Muscle layer of colon (tissue), 2 donors: ENCODE data around the gene KRT2.

ENCODE experiments used
- H3K27ac ChIP-seq: one replicate; pipeline ENCODE4 v1.7.0; 2013; ENCODE audit warnings: low read depth, mild to moderate bottlenecking, low read length, moderate library complexity
- H3K27me3 ChIP-seq, 2 donors: one replicate each; pipeline ENCODE4 v1.7.0; 2013; ENCODE audit warnings: low read length in 2 of 2, mild to moderate bottlenecking in 2 of 2; ENCODE audit not compliant: insufficient read depth in 2 of 2, control insufficient read depth in 1 of 2
- H3K36me3 ChIP-seq: one replicate; pipeline ENCODE4 v1.7.0; 2013; ENCODE audit warnings: mild to moderate bottlenecking, low read length; ENCODE audit not compliant: insufficient read depth
- H3K4me1 ChIP-seq: one replicate; pipeline ENCODE4 v1.7.0; 2013; ENCODE audit warnings: mild to moderate bottlenecking, low read length; ENCODE audit not compliant: insufficient read depth
- H3K4me3 ChIP-seq, 2 donors: one replicate each; pipeline ENCODE4 v1.7.0; 2013; ENCODE audit warnings: low read length in 2 of 2, low read depth in 1 of 2, mild to moderate bottlenecking in 1 of 2, moderate library complexity in 1 of 2
- H3K9ac ChIP-seq: one replicate; pipeline ENCODE4 v1.7.0; 2013; ENCODE audit warnings: low read length
- H3K9me3 ChIP-seq: one replicate; pipeline ENCODE4 v1.7.0; 2013; ENCODE audit warnings: mild to moderate bottlenecking, low read length
- donor health status: abdominal sarcoma.
- donor health status: Adenocarcinoma of cecum.

Gene KRT2

GRCh38 chr12:52649066-52649465 lies 2.9 kb downstream of the KRT2 start:
- Histone ChIP-seq H3K27ac (no peak overlapping the region), H3K36me3 (no peaks in the 10 kb centered on the region), H3K9ac (no peak overlapping the region), H3K9me3 (no peaks in the 10 kb centered on the region), H3K27me3 (no peaks in the 10 kb centered on the region), H3K4me1 (peaks cover 11% of the 10 kb centered on the region), H3K4me3 (no peak overlapping the region)

- no peaks in the 10 kb centered on the region for H3K9me3 ChIP-seq
- no peaks in the 10 kb centered on the region for H3K36me3 ChIP-seq
- H3K27ac ChIP-seq, result no peak overlapping the region
- H3K4me3 ChIP-seq, result no peak overlapping the region
- H3K27me3 ChIP-seq, result no peaks in the 10 kb centered on the region
- peaks cover 11% of the 10 kb centered on the region for H3K4me1 ChIP-seq
- no peak overlapping the region for H3K9ac ChIP-seq
These were observed 3.9 kb downstream of the KRT2 start for GRCh38 chr12:52648012-52648550.

GRCh38 chr12:52647601-52648000 lies 4.4 kb downstream of the KRT2 start:
- H3K36me3 ChIP-seq, result no peaks in the 10 kb centered on the region
- H3K27ac ChIP-seq, result no peak overlapping the region
- no peaks in the 10 kb centered on the region for H3K27me3 ChIP-seq
- no peak overlapping the region for H3K9ac ChIP-seq
- H3K4me3 ChIP-seq, result no peak overlapping the region
- peaks cover 11% of the 10 kb centered on the region for H3K4me1 ChIP-seq
- no peaks in the 10 kb centered on the region for H3K9me3 ChIP-seq

GRCh38 chr12:52646613-52647012 lies 5.4 kb downstream of the KRT2 start:
- no peaks in the 10 kb centered on the region for H3K9me3 ChIP-seq
- H3K9ac ChIP-seq, result no peak overlapping the region
- peaks cover 11% of the 10 kb centered on the region for H3K4me1 ChIP-seq
- no peaks in the 10 kb centered on the region for H3K27me3 ChIP-seq
- H3K36me3 ChIP-seq, result no peaks in the 10 kb centered on the region
- no peak overlapping the region for H3K27ac ChIP-seq
- no peak overlapping the region for H3K4me3 ChIP-seq

- no peak overlapping the region for H3K27ac ChIP-seq
These were observed 6.0 kb downstream of the KRT2 start for GRCh38 chr12:52645982-52646381.

DNA sequence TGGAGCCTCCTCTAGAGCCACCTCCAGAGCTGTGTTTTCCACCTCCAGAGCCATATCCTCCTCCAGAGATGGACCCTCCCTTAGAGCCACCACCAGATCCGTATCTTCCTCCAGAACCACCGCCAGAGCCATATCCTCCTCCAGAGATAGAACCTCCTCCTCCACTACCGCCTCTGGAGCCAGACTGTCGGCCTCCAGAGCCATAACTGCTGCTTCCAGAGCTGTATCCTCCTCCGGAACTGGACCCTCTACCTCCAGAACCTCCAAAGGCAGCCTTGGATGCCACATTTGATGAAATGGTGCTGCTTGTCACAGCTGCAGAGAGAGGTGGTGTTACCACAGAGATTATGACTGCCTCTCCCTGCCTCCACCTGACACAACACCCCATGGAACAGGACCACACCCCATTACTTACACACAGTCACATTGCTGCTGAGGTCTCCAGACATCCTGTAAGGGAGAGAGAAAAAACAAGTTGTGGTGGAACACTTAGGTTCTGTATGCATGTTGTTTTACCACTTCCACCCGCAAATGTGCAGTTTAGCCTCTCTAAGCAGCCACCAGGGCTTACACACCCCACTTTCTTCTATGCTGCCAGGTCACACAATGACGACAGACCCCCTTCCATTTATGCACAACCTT lies 6.8 kb downstream of the KRT2 start:
- Histone ChIP-seq H3K27ac (no peak overlapping the region), H3K9me3 (no peaks in the 10 kb centered on the region), H3K4me1 (peaks cover under 1% of the 10 kb centered on the region), H3K36me3 (no peaks in the 10 kb centered on the region), H3K9ac (no peak overlapping the region), H3K4me3 (no peak overlapping the region), H3K27me3 (no peaks in the 10 kb centered on the region)

More at GRCh38 chr12:52645982-52646381, 6.0 kb downstream of the KRT2 start:
- H3K9ac ChIP-seq, result no peak overlapping the region
- H3K4me1 ChIP-seq, result peaks cover 6% of the 10 kb centered on the region
- no peaks in the 10 kb centered on the region for H3K27me3 ChIP-seq
- no peaks in the 10 kb centered on the region for H3K36me3 ChIP-seq
- no peak overlapping the region for H3K4me3 ChIP-seq
- H3K9me3 ChIP-seq, result no peaks in the 10 kb centered on the region

DNA sequence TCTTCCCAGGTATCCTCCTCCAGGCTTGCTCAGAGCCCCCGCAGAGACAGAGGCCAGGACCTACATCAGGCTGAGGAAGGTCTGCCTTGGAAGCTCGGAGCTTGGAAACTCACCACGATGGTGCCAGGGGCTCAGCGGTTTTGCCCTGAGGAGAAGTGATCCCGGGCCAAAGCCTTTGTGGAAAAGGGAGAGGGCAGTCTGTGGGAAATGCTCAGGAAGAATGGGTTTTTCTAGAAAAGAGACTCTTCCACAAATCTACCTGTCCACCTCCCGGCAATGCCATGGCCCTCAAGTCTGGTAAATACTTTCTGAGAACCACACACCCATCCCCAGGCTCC lies 8.0 kb downstream of the KRT2 start:
- H3K9me3 ChIP-seq, result no peaks in the 10 kb centered on the region
- no peak overlapping the region for H3K9ac ChIP-seq
- no peak overlapping the region for H3K4me3 ChIP-seq
- H3K27ac ChIP-seq, result no peak overlapping the region
- no peaks in the 10 kb centered on the region for H3K27me3 ChIP-seq
- no peaks in the 10 kb centered on the region for H3K36me3 ChIP-seq
- H3K4me1 ChIP-seq, result no peaks in the 10 kb centered on the region

GRCh38 chr12:52643233-52644077 lies 8.6 kb downstream of the KRT2 start:
- Histone ChIP-seq H3K27me3 (no peaks in the 10 kb centered on the region), H3K9me3 (no peaks in the 10 kb centered on the region)

DNA sequence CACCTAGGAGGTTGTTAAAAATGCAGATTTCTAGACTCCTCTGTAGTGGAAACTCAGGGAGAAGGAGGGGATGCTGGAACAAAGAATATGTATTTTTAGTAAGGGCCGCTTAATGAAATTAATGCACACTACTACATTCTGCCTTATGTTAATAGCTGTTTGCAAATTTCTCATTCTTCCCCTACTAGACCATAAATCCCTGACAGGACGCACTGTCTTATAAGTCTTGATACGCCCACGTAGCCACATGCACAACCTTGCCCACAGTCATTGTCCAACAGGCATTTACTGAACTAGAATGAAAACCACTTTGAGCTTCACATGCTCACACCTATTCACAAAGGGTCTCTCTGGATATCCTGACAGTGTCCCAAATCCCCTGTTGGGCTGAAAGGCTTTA lies 10.5 kb downstream of the KRT2 start:
- H3K4me3 ChIP-seq, result no peak overlapping the region
- H3K27me3 ChIP-seq, result no peaks in the 10 kb centered on the region
- no peak overlapping the region for H3K27ac ChIP-seq
- no peaks in the 10 kb centered on the region for H3K9me3 ChIP-seq
- H3K4me1 ChIP-seq, result no peaks in the 10 kb centered on the region
- no peak overlapping the region for H3K9ac ChIP-seq
- H3K36me3 ChIP-seq, result no peaks in the 10 kb centered on the region

More at GRCh38 chr12:52643233-52644077, 8.6 kb downstream of the KRT2 start:
- Histone ChIP-seq H3K9ac (no peak overlapping the region), H3K4me1 (no peaks in the 10 kb centered on the region), H3K4me3 (no peak overlapping the region), H3K36me3 (no peaks in the 10 kb centered on the region), H3K27ac (no peak overlapping the region)

DNA sequence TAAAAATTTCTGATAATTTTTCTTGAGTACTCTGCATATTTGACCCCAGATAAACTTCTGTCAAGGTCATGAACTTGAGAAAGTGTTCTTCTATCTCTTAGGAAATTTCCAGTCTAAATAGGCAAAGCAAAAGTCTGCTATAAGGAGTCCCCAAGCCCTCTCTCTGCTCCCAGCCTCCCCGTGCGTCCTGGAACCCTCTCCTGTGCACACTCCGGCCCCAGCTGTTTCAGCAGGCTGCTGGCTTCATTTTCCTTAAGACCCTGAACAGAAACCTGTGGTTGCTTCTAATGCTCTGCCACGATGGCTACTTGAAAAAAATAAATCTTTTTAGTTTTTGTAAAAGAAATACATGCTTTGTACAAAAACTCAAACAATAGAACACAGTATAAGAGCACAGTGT lies 14.7 kb downstream of the KRT2 start:
- Histone ChIP-seq H3K27me3 (no peaks in the 10 kb centered on the region), H3K4me1 (peaks cover 17% of the 10 kb centered on the region), H3K9me3 (no peaks in the 10 kb centered on the region), H3K27ac (no peak overlapping the region), H3K9ac (no peak overlapping the region), H3K4me3 (no peak overlapping the region), H3K36me3 (no peaks in the 10 kb centered on the region)

GRCh38 chr12:52636592-52637258 lies 15.3 kb downstream of the KRT2 start:
- no peak overlapping the region for H3K27ac ChIP-seq
- H3K9me3 ChIP-seq, result no peaks in the 10 kb centered on the region
- no peak overlapping the region for H3K4me3 ChIP-seq
- H3K36me3 ChIP-seq, result no peaks in the 10 kb centered on the region
- peaks cover 19% of the 10 kb centered on the region for H3K4me1 ChIP-seq
- H3K27me3 ChIP-seq, result no peaks in the 10 kb centered on the region
- H3K9ac ChIP-seq, result no peak overlapping the region
